ENCODE data around the gene CR1L.
"Not testable (repeated sequence)": the region's sequence is repeated elsewhere in the genome, so short reads cannot be mapped to it uniquely, and the experiment has no call there.

The CR1L gene

GRCh38 chr1:207691010-207691409 lies 46.1 kb downstream of the CR1L start:
- H3K27ac ChIP-seq (ENCODE audit: low read depth, low read length) = no peak overlapping the region
- no peaks in the 10 kb centered on the region for H3K4me1 ChIP-seq (ENCODE audit: insufficient read depth, low read length)
- H3K4me3 ChIP-seq (ENCODE audit: low read length) = no peak overlapping the region
- no peak overlapping the region for H3K9ac ChIP-seq (ENCODE audit: low read depth, low read length)
- H3K27me3 ChIP-seq (ENCODE audit: insufficient read depth, low read length) = no peaks in the 10 kb centered on the region
- H3K36me3 ChIP-seq (ENCODE audit: insufficient read depth, low read length) = no peaks in the 10 kb centered on the region
- no peaks in the 10 kb centered on the region for H3K9me3 ChIP-seq (ENCODE audit: insufficient read depth, low read depth, low read length)

- H3K9me3 ChIP-seq (ENCODE audit: insufficient read depth, low read depth, low read length) = no peaks in the 10 kb centered on the region
- H3K4me1 ChIP-seq (ENCODE audit: insufficient read depth, low read length) = no peaks in the 10 kb centered on the region
- WGBS = 93% methylated on average over 11 of the region's 11 CpGs
- H3K36me3 ChIP-seq (ENCODE audit: insufficient read depth, low read length) = no peaks in the 10 kb centered on the region
- no peak overlapping the region for H3K27ac ChIP-seq (ENCODE audit: low read depth, low read length)
- H3K27me3 ChIP-seq (ENCODE audit: insufficient read depth, low read length) = no peaks in the 10 kb centered on the region
- no peak overlapping the region for H3K9ac ChIP-seq (ENCODE audit: low read depth, low read length)
- no peak overlapping the region for H3K4me3 ChIP-seq (ENCODE audit: low read length)
Measured at GRCh38 chr1:207691841-207692240, 46.9 kb downstream of the CR1L start.

- WGBS = 86% methylated on average over 7 of the region's 7 CpGs
- not testable (repeated sequence) for H3K27me3 ChIP-seq (ENCODE audit: insufficient read depth, low read length); H3K4me3 ChIP-seq (ENCODE audit: low read length); H3K9me3 ChIP-seq (ENCODE audit: insufficient read depth, low read depth, low read length); H3K4me1 ChIP-seq (ENCODE audit: insufficient read depth, low read length); H3K9ac ChIP-seq (ENCODE audit: low read depth, low read length); H3K27ac ChIP-seq (ENCODE audit: low read depth, low read length); H3K36me3 ChIP-seq (ENCODE audit: insufficient read depth, low read length)
Measured at GRCh38 chr1:207692291-207692690, 47.4 kb downstream of the CR1L start.

- WGBS = 85% methylated on average over 2 of the region's 2 CpGs
- Histone ChIP-seq H3K9ac (ENCODE audit: low read depth, low read length) (no peak overlapping the region), H3K4me3 (ENCODE audit: low read length) (no peak overlapping the region), H3K4me1 (ENCODE audit: insufficient read depth, low read length) (no peaks in the 10 kb centered on the region), H3K9me3 (ENCODE audit: insufficient read depth, low read depth, low read length) (no peaks in the 10 kb centered on the region), H3K27ac (ENCODE audit: low read depth, low read length) (no peak overlapping the region), H3K27me3 (ENCODE audit: insufficient read depth, low read length) (no peaks in the 10 kb centered on the region), H3K36me3 (ENCODE audit: insufficient read depth, low read length) (no peaks in the 10 kb centered on the region)
Measured at GRCh38 chr1:207695891-207696290, 51.0 kb downstream of the CR1L start.

- 48% methylated on average over 2 of the region's 4 CpGs for WGBS
- H3K36me3 ChIP-seq (ENCODE audit: insufficient read depth, low read length) = no peaks in the 10 kb centered on the region
- no peaks in the 10 kb centered on the region for H3K4me1 ChIP-seq (ENCODE audit: insufficient read depth, low read length)
- H3K9me3 ChIP-seq (ENCODE audit: insufficient read depth, low read depth, low read length) = no peaks in the 10 kb centered on the region
- H3K4me3 ChIP-seq (ENCODE audit: low read length) = no peak overlapping the region
- no peaks in the 10 kb centered on the region for H3K27me3 ChIP-seq (ENCODE audit: insufficient read depth, low read length)
- no peak overlapping the region for H3K9ac ChIP-seq (ENCODE audit: low read depth, low read length)
- H3K27ac ChIP-seq (ENCODE audit: low read depth, low read length) = no peak overlapping the region
Measured at GRCh38 chr1:207698822-207699483, 54.0 kb downstream of the CR1L start.

- WGBS = 93% methylated on average over 1 of the region's 1 CpG
- Histone ChIP-seq H3K36me3 (ENCODE audit: insufficient read depth, low read length) (no peaks in the 10 kb centered on the region), H3K9me3 (ENCODE audit: insufficient read depth, low read depth, low read length) (no peaks in the 10 kb centered on the region), H3K27me3 (ENCODE audit: insufficient read depth, low read length) (no peaks in the 10 kb centered on the region), H3K27ac (ENCODE audit: low read depth, low read length) (no peak overlapping the region), H3K4me1 (ENCODE audit: insufficient read depth, low read length) (no peaks in the 10 kb centered on the region), H3K4me3 (ENCODE audit: low read length) (no peak overlapping the region), H3K9ac (ENCODE audit: low read depth, low read length) (no peak overlapping the region)
Measured at GRCh38 chr1:207702317-207702716, 57.4 kb downstream of the CR1L start.

- no peaks in the 10 kb centered on the region for H3K9me3 ChIP-seq (ENCODE audit: insufficient read depth, low read depth, low read length)
- no peaks in the 10 kb centered on the region for H3K27me3 ChIP-seq (ENCODE audit: insufficient read depth, low read length)
- 94% methylated on average over 5 of the region's 5 CpGs for WGBS
- H3K9ac ChIP-seq (ENCODE audit: low read depth, low read length) = no peak overlapping the region
- H3K27ac ChIP-seq (ENCODE audit: low read depth, low read length) = no peak overlapping the region
- no peak overlapping the region for H3K4me3 ChIP-seq (ENCODE audit: low read length)
- no peaks in the 10 kb centered on the region for H3K36me3 ChIP-seq (ENCODE audit: insufficient read depth, low read length)
- H3K4me1 ChIP-seq (ENCODE audit: insufficient read depth, low read length) = no peaks in the 10 kb centered on the region
Measured at GRCh38 chr1:207703712-207704111, 58.8 kb downstream of the CR1L start.

GRCh38 chr1:207708004-207708403 lies 63.1 kb downstream of the CR1L start:
- H3K27me3 ChIP-seq (ENCODE audit: insufficient read depth, low read length); H3K27ac ChIP-seq (ENCODE audit: low read depth, low read length): not testable (repeated sequence)

GRCh38 chr1:207711285-207711684 lies 66.4 kb downstream of the CR1L start:
- no peaks in the 10 kb centered on the region for H3K27me3 ChIP-seq (ENCODE audit: insufficient read depth, low read length)
- WGBS = 88% methylated on average over 5 of the region's 5 CpGs
- no peak overlapping the region for H3K4me3 ChIP-seq (ENCODE audit: low read length)
- no peaks in the 10 kb centered on the region for H3K36me3 ChIP-seq (ENCODE audit: insufficient read depth, low read length)
- H3K9me3 ChIP-seq (ENCODE audit: insufficient read depth, low read depth, low read length) = peaks cover 9% of the 10 kb centered on the region
- H3K4me1 ChIP-seq (ENCODE audit: insufficient read depth, low read length) = no peaks in the 10 kb centered on the region
- H3K9ac ChIP-seq (ENCODE audit: low read depth, low read length) = no peak overlapping the region
- no peak overlapping the region for H3K27ac ChIP-seq (ENCODE audit: low read depth, low read length)

More at GRCh38 chr1:207708004-207708403, 63.1 kb downstream of the CR1L start:
- not testable (repeated sequence) for H3K36me3 ChIP-seq (ENCODE audit: insufficient read depth, low read length); H3K4me3 ChIP-seq (ENCODE audit: low read length); H3K4me1 ChIP-seq (ENCODE audit: insufficient read depth, low read length); H3K9ac ChIP-seq (ENCODE audit: low read depth, low read length); H3K9me3 ChIP-seq (ENCODE audit: insufficient read depth, low read depth, low read length)
- WGBS = 87% methylated on average over 3 of the region's 3 CpGs

GRCh38 chr1:207712701-207713100 lies 67.8 kb downstream of the CR1L start:
- not testable (repeated sequence) for H3K9me3 ChIP-seq (ENCODE audit: insufficient read depth, low read depth, low read length); H3K4me3 ChIP-seq (ENCODE audit: low read length); H3K9ac ChIP-seq (ENCODE audit: low read depth, low read length); H3K27me3 ChIP-seq (ENCODE audit: insufficient read depth, low read length); H3K36me3 ChIP-seq (ENCODE audit: insufficient read depth, low read length); H3K27ac ChIP-seq (ENCODE audit: low read depth, low read length); H3K4me1 ChIP-seq (ENCODE audit: insufficient read depth, low read length)
- WGBS = 59% methylated on average over 3 of the region's 3 CpGs

GRCh38 chr1:207713529-207713928 lies 68.6 kb downstream of the CR1L start:
- WGBS = 86% methylated on average over 12 of the region's 12 CpGs
- H3K27ac ChIP-seq (ENCODE audit: low read depth, low read length) = no peak overlapping the region
- peaks cover 9% of the 10 kb centered on the region for H3K9me3 ChIP-seq (ENCODE audit: insufficient read depth, low read depth, low read length)
- H3K9ac ChIP-seq (ENCODE audit: low read depth, low read length) = no peak overlapping the region
- H3K27me3 ChIP-seq (ENCODE audit: insufficient read depth, low read length) = no peaks in the 10 kb centered on the region
- no peaks in the 10 kb centered on the region for H3K4me1 ChIP-seq (ENCODE audit: insufficient read depth, low read length)
- H3K36me3 ChIP-seq (ENCODE audit: insufficient read depth, low read length) = no peaks in the 10 kb centered on the region
- H3K4me3 ChIP-seq (ENCODE audit: low read length) = no peak overlapping the region

GRCh38 chr1:207719234-207719633 lies 74.3 kb downstream of the CR1L start:
- H3K4me1 ChIP-seq (ENCODE audit: insufficient read depth, low read length) = no peaks in the 10 kb centered on the region
- no peaks in the 10 kb centered on the region for H3K27me3 ChIP-seq (ENCODE audit: insufficient read depth, low read length)
- H3K9ac ChIP-seq (ENCODE audit: low read depth, low read length) = no peak overlapping the region
- H3K36me3 ChIP-seq (ENCODE audit: insufficient read depth, low read length) = no peaks in the 10 kb centered on the region
- 96% methylated on average over 2 of the region's 2 CpGs for WGBS
- H3K4me3 ChIP-seq (ENCODE audit: low read length) = no peak overlapping the region
- peaks cover 2% of the 10 kb centered on the region; the same call in 1 of the 2 replicates for H3K9me3 ChIP-seq (ENCODE audit: insufficient read depth, low read depth, low read length)
- no peak overlapping the region for H3K27ac ChIP-seq (ENCODE audit: low read depth, low read length)
